NK-92 (cell line): ENCODE results near the gene LMCD1.

Experiments used
- DNase-seq: peaks from one replicate; lab custom pipeline; 2025; ENCODE audit not compliant: unreplicated experiment; lab: John Stamatoyannopoulos, UW

The LMCD1 gene

DNA sequence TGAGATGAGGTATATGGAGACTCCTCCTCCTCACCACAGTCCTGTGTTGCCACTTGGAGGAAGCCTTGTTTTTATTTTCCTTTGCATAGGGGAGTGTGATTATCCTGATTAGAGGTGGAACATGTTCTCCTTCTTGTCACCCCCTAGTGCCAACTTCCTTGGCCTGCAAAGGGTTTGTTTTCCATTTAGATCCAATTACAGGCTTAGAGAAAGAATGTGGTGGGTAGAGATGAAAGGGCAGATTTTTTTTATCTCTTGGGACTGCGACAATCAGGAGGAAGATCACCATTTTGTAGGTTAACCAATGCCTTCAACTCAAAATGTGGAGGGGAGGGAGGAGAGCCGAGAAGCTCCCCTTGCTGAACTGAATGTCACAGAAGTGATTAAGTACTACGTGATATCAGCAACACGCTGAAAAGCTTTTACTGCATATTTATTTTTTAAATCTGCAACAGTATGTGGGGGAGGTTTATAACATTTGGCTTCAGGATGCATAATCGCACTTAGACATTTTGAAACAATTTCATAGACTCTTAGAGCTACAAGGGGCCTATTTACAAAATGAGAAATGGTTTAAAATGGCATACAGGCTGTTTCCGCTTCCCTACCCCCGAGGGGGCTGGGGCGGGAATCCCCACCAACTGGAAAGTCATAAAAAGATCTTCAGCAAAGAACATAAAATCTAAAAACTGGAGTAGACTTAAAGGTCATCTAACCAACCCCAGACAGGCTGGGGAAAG lies 2.4 kb downstream of the LMCD1 start:
- DNase-seq = no peak

DNA sequence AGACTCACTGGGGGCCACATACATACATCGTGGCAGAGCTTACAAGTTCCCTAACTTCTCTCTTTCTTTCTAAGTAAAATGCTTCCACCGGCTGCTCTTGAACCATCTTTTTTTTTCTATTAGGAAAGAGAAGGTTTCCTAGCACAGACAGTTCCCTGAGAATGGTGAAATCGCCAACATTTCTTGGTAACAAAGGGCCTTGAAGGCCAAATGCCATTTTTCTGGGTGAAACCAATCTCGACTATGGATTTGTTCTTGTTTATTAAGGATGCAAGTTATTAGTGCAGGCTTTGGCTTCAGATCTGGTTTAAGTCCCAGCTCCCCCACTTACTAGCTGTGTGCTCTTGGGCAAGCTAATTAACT lies 3.0 kb downstream of the LMCD1 start:
- DNase-seq = no peak

DNA sequence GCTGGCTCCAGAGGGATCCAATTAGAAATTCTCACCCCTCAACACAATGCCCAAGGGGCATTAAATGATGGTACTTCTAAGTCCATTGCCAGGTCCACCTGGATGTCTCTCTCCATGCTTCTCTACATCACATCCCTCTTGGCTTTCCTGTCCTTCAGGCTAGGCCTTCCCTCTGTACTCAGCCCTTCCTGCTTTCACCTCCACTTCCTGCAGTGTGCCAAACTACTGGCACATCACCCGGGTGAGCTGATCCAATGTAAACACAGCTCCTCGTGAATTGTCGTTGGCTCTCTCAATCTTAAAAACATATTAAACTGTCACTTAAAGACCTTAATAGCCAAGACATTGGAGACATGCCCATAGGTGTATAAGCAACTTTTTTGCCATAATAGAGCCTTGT lies 4.0 kb downstream of the LMCD1 start:
- DNase-seq = no peak

DNA sequence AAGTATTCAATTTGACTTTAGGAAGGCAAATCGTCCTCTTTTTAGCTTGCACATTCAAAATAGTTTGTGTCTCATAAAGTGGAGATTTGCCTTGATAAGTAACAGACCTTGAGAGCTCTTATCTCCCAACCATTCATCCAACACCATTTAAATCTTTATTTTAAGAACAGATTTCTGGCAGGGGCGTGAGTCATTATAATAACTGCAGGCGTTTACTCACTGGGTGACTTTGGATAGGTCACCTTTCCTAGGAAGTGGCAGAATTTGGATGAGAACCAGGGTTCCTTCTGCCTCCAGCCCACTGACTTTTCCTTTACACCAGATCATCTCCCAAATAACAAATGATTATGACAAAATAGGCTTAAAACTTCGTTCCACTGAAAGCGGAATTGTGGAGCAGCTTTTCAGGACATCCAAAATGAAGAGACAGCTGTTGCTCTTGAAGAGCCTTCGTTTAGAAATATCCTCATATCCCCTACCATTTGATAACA lies 5.0 kb downstream of the LMCD1 start:
- no peak for DNase-seq

DNA sequence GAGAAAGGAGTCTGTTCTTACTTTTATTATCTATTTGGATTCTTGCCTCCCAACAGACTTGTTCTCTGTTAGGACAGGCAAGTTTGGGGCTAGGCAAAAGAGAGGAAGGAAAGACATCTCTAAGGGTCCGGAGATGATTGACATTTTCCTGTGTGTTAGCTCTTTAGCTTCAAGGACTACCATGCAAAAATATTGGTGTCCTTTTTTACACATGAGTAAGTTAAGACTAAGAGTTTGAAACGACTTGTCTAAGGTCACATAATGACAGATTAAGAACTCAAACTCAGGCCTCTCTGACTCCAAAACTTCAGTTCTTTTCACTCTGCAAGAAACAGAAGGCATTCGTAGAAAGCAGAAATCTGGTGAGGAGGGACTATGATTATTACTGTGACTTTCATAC lies 5.9 kb downstream of the LMCD1 start:
- no peak for DNase-seq

DNA sequence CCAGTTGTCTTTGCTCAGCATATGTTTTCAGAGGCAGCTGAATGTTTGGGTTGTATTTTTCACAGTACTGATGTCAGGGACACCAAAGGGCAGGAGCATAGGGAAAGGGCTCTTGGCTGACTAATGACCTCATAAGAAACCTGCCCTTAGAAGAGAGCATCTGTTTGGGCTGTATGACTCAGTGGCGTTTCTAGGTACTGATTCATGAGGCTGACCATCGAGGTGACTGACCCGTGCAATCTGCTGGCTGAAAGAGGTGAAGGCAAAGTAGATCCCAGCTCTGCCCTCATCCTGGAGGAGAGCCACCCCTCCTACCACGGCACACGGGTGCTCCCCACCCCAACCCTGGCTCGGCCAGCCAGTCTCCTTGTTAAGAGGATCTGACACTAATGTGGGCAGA lies 8.3 kb downstream of the LMCD1 start:
- DNase-seq = no peak

DNA sequence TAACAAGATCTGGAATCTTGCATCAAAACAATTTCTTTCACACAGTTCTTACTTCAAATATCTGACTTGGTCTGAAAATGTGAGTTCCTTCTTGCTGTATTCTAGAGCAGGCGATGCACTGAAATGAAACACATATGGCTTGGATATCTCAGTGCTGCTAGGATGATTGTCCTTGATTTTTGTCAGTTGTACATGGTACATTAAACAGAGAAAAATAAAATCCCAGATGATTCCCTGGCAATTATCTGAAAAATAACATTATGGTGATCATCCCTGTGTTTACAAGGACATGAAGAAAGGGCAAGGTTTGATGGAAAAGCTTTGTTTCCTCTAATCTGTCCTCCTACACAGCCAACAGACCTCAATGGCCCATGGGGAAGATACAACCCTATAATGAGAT lies 10.6 kb downstream of the LMCD1 start:
- no peak for DNase-seq

- no peak for DNase-seq
Measured at GRCh38 chr3:8516047-8516661, 14.5 kb downstream of the LMCD1 start.

GRCh38 chr3:8516783-8517182 lies 15.2 kb downstream of the LMCD1 start:
- DNase-seq = no peak

GRCh38 chr3:8517487-8517886 lies 15.9 kb downstream of the LMCD1 start:
- DNase-seq = no peak

DNA sequence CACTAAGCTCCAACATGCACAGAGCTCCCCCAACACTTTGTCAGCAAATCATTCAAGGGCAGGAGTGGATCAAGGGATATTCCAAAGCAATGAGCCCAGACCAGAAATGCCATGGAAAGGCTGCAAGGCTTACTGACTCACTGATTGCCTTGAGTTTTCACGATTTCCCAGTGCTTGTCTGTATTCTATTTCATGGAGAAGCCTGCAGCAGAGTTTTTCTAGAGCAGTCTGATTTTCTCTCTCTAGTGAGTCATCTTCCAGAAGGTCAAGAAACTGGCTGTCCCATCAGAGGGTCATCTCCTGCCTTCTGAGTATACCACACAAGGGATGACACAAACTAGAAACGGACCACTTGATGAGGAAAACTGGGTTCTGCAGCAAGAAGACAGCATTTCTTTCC lies 16.5 kb downstream of the LMCD1 start:
- DNase-seq = no peak

GRCh38 chr3:8519156-8519555 lies 17.5 kb downstream of the LMCD1 start:
- no peak for DNase-seq

DNA sequence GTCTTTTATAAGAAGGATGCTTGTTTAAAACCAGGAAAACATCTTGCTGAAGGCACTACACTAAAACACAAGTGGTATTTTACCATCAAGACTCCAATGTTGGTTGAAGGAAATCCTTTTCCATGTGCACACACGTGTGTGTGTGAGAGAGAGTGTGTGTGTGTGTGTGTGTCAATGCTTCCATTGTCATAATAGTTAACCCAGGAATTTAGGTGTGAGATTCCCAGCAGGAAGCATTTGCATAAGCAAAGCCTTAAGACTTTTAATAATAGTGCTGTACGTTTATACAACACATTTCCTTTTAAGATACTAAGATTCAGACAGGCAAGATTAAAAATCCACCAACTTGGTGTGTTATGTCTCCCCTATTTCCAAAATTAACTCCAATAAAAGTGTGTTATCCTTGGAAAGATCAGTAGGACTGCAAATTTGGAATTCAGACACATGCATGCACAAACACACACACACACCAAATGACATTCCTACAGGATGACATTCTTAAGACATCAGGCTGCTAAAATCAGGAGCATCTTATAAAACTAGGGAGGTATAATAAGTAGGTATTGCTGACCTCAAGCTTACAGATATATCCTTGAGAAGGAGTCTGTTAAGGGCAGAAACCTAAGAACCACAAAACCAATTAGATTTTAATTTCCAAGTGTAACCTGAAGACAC lies 18.3 kb downstream of the LMCD1 start:
- DNase-seq = no peak

DNA sequence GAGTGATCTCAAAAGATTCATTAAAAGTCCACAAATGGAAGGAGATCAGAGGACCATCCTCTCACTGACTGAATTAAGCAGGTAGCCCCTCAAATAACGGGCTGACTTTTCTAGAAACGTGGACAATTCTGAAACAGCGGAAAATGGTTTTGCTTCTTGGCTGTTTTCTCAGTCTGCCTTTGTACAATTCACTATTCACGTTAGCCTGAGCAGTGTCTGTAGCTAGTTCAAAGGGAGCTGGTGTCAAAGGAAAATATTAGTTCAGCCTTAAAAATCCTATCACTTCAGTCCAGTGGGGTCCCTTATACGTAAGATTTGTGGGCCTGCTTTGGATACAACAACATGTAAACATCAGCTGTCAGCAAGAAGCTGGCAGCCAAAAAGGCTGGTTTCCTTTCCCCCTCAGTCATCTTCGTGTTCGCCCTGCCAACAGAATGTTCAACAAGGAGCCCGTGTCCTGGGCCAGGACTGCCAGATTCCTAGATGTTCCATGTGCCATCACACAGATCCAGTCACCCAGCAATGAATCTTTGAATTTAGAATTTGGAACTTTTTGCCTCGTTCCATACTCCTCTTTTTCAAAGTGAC lies 19.3 kb downstream of the LMCD1 start:
- DNase-seq = no peak

GRCh38 chr3:8523041-8523440 lies 21.4 kb downstream of the LMCD1 start:
- no peak for DNase-seq

DNA sequence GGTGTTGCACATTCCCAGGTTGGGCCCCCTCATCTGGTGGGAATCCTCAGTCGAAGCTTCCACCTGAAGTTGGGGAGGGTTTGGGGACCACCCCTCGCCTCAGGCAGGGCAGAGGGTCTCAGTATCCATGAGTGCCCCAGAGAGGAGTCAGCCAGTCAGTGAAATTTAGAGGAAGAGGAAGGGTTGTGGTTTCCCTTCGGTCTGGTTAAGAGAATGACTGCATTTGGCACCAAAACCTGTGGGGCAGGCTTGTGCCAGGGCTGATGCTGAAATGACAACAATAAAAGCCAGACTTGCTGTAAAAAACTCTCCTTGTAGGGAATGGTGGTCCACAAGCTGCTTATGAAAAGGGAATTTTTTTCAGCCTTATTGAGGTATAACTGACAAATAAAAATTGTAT lies 22.6 kb downstream of the LMCD1 start:
- no peak for DNase-seq

DNA sequence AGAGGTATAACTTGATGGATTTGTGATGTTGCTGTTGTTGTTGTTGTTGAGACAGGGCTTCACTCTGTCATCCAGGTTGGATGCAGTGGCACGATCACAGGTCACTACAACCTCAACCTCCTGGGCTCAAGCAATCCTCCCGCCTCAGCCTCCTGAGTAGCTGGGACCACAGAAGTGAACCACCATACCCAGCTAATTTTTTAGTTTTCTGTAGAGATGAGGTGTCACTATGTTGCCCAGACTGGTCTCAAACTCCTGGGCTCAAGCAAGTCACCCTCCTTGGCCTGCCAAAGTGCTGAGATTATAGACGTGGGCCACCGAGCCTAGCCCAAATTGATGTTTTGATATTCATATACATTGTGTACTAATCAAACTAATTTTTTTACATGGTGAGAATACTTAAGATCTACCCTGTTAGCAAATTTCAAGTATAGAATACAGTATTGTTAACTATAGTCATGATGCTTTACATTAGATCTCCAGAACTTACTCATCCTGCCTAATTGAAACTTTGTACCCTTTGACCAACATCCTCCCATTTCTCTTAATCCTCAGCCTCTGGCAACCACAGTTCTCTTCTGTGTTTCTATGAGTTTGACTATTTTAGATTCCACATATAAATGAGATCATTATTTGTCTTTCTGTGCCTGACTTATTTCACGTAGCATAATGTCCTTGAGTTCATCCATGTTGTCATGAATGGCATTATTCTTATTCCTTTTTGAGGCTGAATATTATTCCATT lies 23.2 kb downstream of the LMCD1 start:
- DNase-seq = no peak

DNA sequence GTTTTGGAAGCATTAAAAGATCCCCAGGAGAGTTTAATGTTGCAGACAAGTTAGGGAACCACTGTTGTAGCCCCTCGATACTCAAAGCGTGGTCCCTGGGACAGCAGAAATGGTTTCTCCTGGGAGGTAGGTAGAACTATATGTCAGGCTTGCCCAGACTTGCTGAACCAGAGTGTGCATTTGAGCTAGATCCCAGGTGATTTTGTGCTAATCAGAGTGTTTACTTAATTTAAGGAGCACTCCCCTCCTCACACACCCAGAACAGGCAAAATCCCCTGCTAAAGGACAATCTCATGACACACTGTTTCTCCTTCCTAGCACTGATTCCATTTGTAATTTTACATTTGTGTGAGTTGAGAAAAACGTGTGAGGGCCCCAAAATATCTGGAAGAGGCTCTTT lies 24.3 kb downstream of the LMCD1 start:
- DNase-seq = no peak

DNA sequence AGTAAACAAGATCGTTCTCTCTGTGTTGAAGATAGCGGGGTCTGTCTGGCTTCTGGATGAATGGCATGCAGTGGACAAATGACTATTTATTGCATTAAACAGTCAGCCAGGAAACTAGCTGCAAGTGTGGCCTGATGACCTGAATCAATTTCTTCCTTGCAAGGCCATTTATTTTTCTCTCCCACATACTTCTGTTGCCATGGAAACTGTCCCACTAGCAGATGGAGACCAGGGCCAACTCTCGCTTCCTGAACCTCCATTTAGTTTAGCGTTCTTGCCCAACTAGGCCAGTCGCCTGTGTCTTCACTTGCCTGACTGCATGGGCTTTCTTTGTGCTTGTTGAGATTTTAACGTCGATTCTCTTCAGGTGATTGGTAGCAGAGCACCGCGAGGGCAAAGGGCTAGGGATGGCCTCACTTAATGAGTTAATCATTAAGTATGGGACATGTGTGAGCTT lies 27.6 kb downstream of the LMCD1 start:
- DNase-seq = no peak

GRCh38 chr3:8529738-8530525 lies 28.3 kb downstream of the LMCD1 start:
- no peak for DNase-seq
